GM12878 (cell line): Measurements from ENCODE around the gene AQP5. TPM values are rescaled to one million over a fixed set of nuclear protein-coding genes. Genes with fewer than 3 reads are reported as not detected.

Source experiments
- ATAC-seq: fragments of 200-7000 bp; cut with Tn5 transposase; 3 replicates; pipeline ENCODE4 v1.9.1; 2020; ENCODE audit warnings: mild to moderate bottlenecking, moderate library complexity
- BruUV-seq: library from RNA; stranded (reverse); fragments of 400-500 nt; replicated peaks from 2 replicates; lab custom pipeline; 2021; lab: Mats Ljungman, UMichigan
- CTCF ChIA-PET: fragments of 300-600 bp; sonication (Branson Sonifier 250); formaldehyde crosslinking; extraction: SDS; loops from one replicate; lab custom pipeline; 2021; ENCODE audit warnings: inconsistent platforms; lab: Yijun Ruan, JAX
- POLR2A ChIA-PET: fragments of 350-600 bp; formaldehyde crosslinking; extraction: SDS; loops from one replicate; lab custom pipeline; 2021; ENCODE audit warnings: inconsistent platforms; lab: Charles Lee
- RAD21 ChIA-PET: fragments of 300-600 bp; sonication (Branson Sonifier 250); formaldehyde crosslinking; loops from one replicate; lab custom pipeline; 2023; ENCODE audit warnings: antibody characterized with exemption; ENCODE audit not compliant: unreplicated experiment; lab: Charles Lee
- SMC1A ChIA-PET: fragments of 300-600 bp; sonication (Branson Sonifier 250); formaldehyde crosslinking; loops from one replicate; lab custom pipeline; 2023; ENCODE audit not compliant: unreplicated experiment, uncharacterized antibody; lab: Charles Lee
- DNase-seq: peaks from one replicate; pipeline ENCODE4 v3.0.0-alpha.2; 2011; ENCODE audit warnings: low read depth, low spot score
- FAIRE-seq: peaks from 3 replicates; lab custom pipeline; 2011; peaks lifted over from hg19 to GRCh38; lab: Jason Lieb, UNC
- H2AFZ ChIP-seq: 2 replicates; pipeline ENCODE4 v1.6.0; 2011; ENCODE audit warnings: low read depth, low read length, control low read depth; ENCODE audit not compliant: control insufficient read depth
- H3K27ac ChIP-seq: 2 replicates; pipeline ENCODE4 v1.5.1; 2011; ENCODE audit warnings: control low read depth; ENCODE audit not compliant: control insufficient read depth, insufficient read depth
- H3K27me3 ChIP-seq, 2 experiments: replicated peaks in 1 of 2; 2 replicates each; pipeline versions ENCODE4 v1.6.0 to v1.6.1; 2011; ENCODE audit warnings: low read length in 1 of 2; ENCODE audit not compliant: control insufficient read depth in 2 of 2, insufficient read depth in 2 of 2
- H3K36me3 ChIP-seq, 2 experiments: 2 replicates each; pipeline ENCODE4 v1.5.1; 2011; ENCODE audit warnings: low read length in 1 of 2; ENCODE audit not compliant: control insufficient read depth in 2 of 2, insufficient read depth in 2 of 2
- H3K4me1 ChIP-seq: 2 replicates; pipeline ENCODE4 v1.6.1; 2011; ENCODE audit warnings: mild to moderate bottlenecking, low read length, moderate library complexity, mixed read lengths; ENCODE audit not compliant: control insufficient read depth, insufficient read depth
- H3K4me2 ChIP-seq: 2 replicates; pipeline ENCODE4 v1.6.0; 2011; ENCODE audit warnings: control low read depth; ENCODE audit not compliant: control insufficient read depth, insufficient read depth
- H3K4me3 ChIP-seq: fragments of 200-600 bp; sonication (generic); 2 replicates; pipeline ENCODE4 v1.5.1; 2016
- H3K79me2 ChIP-seq: 2 replicates; pipeline ENCODE4 v1.6.0; 2011; ENCODE audit warnings: low read length; ENCODE audit not compliant: control insufficient read depth, insufficient read depth
- H3K9ac ChIP-seq: 2 replicates; pipeline ENCODE4 v1.8.0; 2011; ENCODE audit warnings: low read length, control low read depth, mixed read lengths; ENCODE audit not compliant: control insufficient read depth, insufficient read depth
- H3K9me3 ChIP-seq: replicated peaks from 3 replicates; pipeline ENCODE4 v1.5.1; 2011; ENCODE audit warnings: mild to moderate bottlenecking, low read length; ENCODE audit not compliant: control insufficient read depth, insufficient read depth
- H4K20me1 ChIP-seq: 2 replicates; pipeline ENCODE4 v1.6.0; 2011; ENCODE audit not compliant: control insufficient read depth, insufficient read depth
- BCLAF1 ChIP-seq: fragments of 450-650 bp; IDR thresholded peaks from 2 replicates; pipeline ENCODE4 v1.6.1; 2017; ENCODE audit warnings: antibody characterized with exemption, mild to moderate bottlenecking, moderate library complexity
- BHLHE40 ChIP-seq, 2 experiments: fragments of 450-650 bp in 1 of 2; IDR thresholded peaks; 2 replicates each; pipeline ENCODE4 v1.6.1; 2011 to 2017; ENCODE audit warnings: low read depth in 2 of 2, borderline replicate concordance in 1 of 2, improper control_type of control experiment in 1 of 2, low read length in 1 of 2, mild to moderate bottlenecking in 1 of 2
- CREM ChIP-seq: IDR thresholded peaks from 2 replicates; pipeline ENCODE4 v1.6.1; 2014; ENCODE audit warnings: antibody characterized with exemption, low read depth
- DPF2 ChIP-seq: fragments of 450-650 bp; IDR thresholded peaks from 2 replicates; pipeline ENCODE4 v1.6.1; 2017; ENCODE audit warnings: mild to moderate bottlenecking
- FOS ChIP-seq: IDR thresholded peaks from 3 replicates; pipeline ENCODE4 v1.6.1; 2011; ENCODE audit warnings: borderline replicate concordance; ENCODE audit not compliant: insufficient read length; ENCODE audit errors: extremely low read depth
- HCFC1 ChIP-seq: fragments of 150-350 bp; IDR thresholded peaks from 2 replicates; pipeline ENCODE4 v1.6.1; 2014; ENCODE audit warnings: low read length
- IKZF1 ChIP-seq: fragments of 450-650 bp; conservative IDR thresholded peaks from 2 replicates; pipeline ENCODE4 v1.6.1; 2017; ENCODE audit warnings: antibody characterized with exemption, mild to moderate bottlenecking
- LARP7 ChIP-seq: fragments of 450-650 bp; IDR thresholded peaks from 2 replicates; pipeline ENCODE4 v1.6.1; 2017; ENCODE audit warnings: mild to moderate bottlenecking
- MEF2B ChIP-seq: fragments of 450-650 bp; IDR thresholded peaks from 2 replicates; pipeline ENCODE4 v1.6.1; 2018; ENCODE audit warnings: mild to moderate bottlenecking, moderate library complexity; ENCODE audit not compliant: partially characterized antibody, poor library complexity, severe bottlenecking
- MXI1 ChIP-seq: fragments of 150-350 bp; IDR thresholded peaks from 2 replicates; pipeline ENCODE4 v1.6.1; 2011; ENCODE audit warnings: low read depth, mild to moderate bottlenecking, inconsistent platforms, low read length, improper control_type of control experiment
- NR2F1 ChIP-seq: fragments of 450-650 bp; conservative IDR thresholded peaks from 2 replicates; pipeline ENCODE4 v1.6.1; 2017; ENCODE audit warnings: mild to moderate bottlenecking
- RAD21 ChIP-seq: IDR thresholded peaks from 2 replicates; pipeline ENCODE4 v1.6.1; 2011; ENCODE audit warnings: mild to moderate bottlenecking, low read depth, low read length, moderate library complexity; ENCODE audit not compliant: insufficient read depth
- SMC3 ChIP-seq: IDR thresholded peaks from 2 replicates; pipeline ENCODE4 v1.6.1; 2011; ENCODE audit warnings: low read length, improper control_type of control experiment, borderline replicate concordance
- YY1 ChIP-seq: IDR thresholded peaks from 2 replicates; pipeline ENCODE4 v1.6.1; 2011; ENCODE audit warnings: low read depth, mild to moderate bottlenecking, low read length
- ZNF384 ChIP-seq: IDR thresholded peaks from 2 replicates; pipeline ENCODE4 v1.6.1; 2012; ENCODE audit warnings: low read depth, mild to moderate bottlenecking, low read length, improper control_type of control experiment, borderline replicate concordance
- WGBS: methylation state at CpG from one replicate; pipeline ENCODE4 v1.1.6; 2016; ENCODE audit warnings: low lambda C conversion rate; ENCODE audit not compliant: insufficient replicate concordance, insufficient coverage; ENCODE audit errors: missing lambda C conversion rate; 5-methylcytosine and 5-hydroxymethylcytosine counted together
- in situ Hi-C: fragments of 300-500 bp; cut with MboI; formaldehyde crosslinking; loops from 9 replicates; pipeline ENCODE4 v1.14.3; 2018; ENCODE audit warnings: mixed read lengths
- intact Hi-C: fragments of 100-400 bp; cut with micrococcal nuclease; formaldehyde crosslinking; loops from one replicate; pipeline ENCODE4 v1.14.2; 2022; ENCODE audit not compliant: unreplicated experiment
- polyA plus RNA-seq, 11 experiments: library from polyadenylated mRNA; depleted of rRNA in 4 of 11; unstranded in 6 of 11; stranded (reverse) in 5 of 11; fragments of >200 nt; fragmentation: Nextera tagmentation in 4 of 11; fragmentation: Illumina TruSeq in 1 of 11; extraction: Ambion mirVana in 4 of 11; extraction: Trizol in 1 of 11; gene quantifications; 1 replicate in 1 of 11; 2 replicates in 10 of 11; pipeline versions ENCODE4 v1.2.1 to v1.2.3, GENCODE V29; 2011 to 2016; ENCODE audit warnings: inconsistent platforms in 2 of 11, missing spikeins in 2 of 11, low read depth in 1 of 11
- total RNA-seq, 4 experiments: library from RNA; depleted of rRNA in 3 of 4; stranded (reverse); fragments of >200 nt in 3 of 4; fragmentation: Illumina TruSeq in 1 of 4; extraction: Trizol in 1 of 4; gene quantifications; 2 replicates each; pipeline versions ENCODE4 v1.2.1 to v1.2.3, GENCODE V29; 2013 to 2021
- TF ChIP-seq, protein P1 (sequence below), 3 experiments: IDR thresholded peaks in 2 of 3; conservative IDR thresholded peaks in 1 of 3; 2 replicates each; pipeline ENCODE4 v1.5.1; 2011; ENCODE audit warnings: low read depth in 3 of 3, low read length in 3 of 3, mild to moderate bottlenecking in 3 of 3, control low read depth in 2 of 3, moderate library complexity in 2 of 3, inconsistent platforms in 1 of 3, mixed read lengths in 1 of 3; ENCODE audit not compliant: control insufficient read depth in 2 of 3, insufficient read depth in 1 of 3; ENCODE audit errors: extremely low read depth in 1 of 3

Gene AQP5
- total and polyA plus RNA-seq, 10 of the 15 experiments (the other 5 are each of a cell fraction or from before 2014, with no cell fraction given): not detected

DNA sequence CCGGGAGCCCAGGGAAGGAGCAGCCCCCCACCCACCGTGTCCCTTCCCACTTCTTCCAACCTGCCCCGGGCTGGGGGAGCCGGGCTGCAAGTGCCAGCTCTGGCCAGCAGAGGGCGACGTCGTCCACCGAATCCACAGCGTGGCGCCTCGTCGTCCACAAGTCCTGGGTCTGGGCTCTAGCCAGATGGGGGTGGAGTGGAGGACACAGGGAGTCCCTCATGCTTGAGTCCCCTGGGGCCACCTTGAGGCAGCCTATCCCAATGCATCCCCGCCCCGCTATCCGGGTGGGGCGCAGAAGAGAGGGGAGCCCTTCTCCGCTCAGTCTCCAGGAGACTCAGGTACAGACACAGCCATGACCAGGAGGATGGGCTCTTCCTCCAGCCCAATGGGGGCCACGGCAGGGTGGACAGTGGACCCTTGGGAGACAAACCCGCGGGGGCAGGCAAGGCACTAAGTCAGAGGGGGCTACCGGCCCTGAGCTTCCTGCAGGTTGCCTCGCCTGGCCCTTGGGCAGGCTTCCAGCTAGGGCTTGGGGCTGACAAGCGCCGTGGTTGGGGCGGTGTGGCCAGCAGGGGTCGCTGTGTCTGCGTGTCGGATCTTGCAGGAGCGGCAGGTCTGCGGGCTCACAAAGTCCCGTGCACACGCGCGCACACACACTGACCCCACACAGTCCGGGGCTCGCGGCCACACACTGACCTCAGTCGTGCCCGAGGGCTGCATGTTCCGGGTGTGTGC is 5.5 kb downstream of the AQP5 start:
- ATAC-seq (peak; percentile 94), FAIRE-seq (no peak), DNase-seq (peak; percentile 15)
- ChIA-PET RAD21 (interaction anchor here (0.7 to 5.1 kb wide), 19 partner anchors 9 to 456 kb away, joined by 3 to 74 read pairs (median 3); partner anchors contain the start of gene SMARCD1), CTCF (interaction anchor here (0.6 to 5.9 kb wide), 55 partner anchors 8 to 1354 kb away, joined by 3 to 121 read pairs (median 5); partner anchors contain the start of genes AQP2, COX14, NCKAP5L and RACGAP1), SMC1A (interaction anchor here (0.6 to 4.2 kb wide), 16 partner anchors 14 to 238 kb away, joined by 3 to 25 read pairs (median 3); partner anchors contain the start of gene COX14), POLR2A (interaction anchor here (1.0 kb wide), 1 partner anchor 103 kb away, joined by 4 read pairs; no protein-coding TSS in a partner anchor)
- Histone ChIP-seq H3K4me1 (peaks cover 8% of the 10 kb centered on the region), H3K79me2 (no peaks in the 10 kb centered on the region), H3K27me3 (peaks cover 5 to 6% of the 10 kb centered on the region in 2 experiments; a peak in 3 of 4 replicates), H3K36me3 (no peaks in the 10 kb centered on the region), H4K20me1 (no peaks in the 10 kb centered on the region), H3K9ac (no peak overlapping the region), H3K27ac (no peak overlapping the region), H3K4me3 (no peak overlapping the region), H3K4me2 (peak overlapping the region; percentile 82), H3K9me3 (no peaks in the 10 kb centered on the region; the same call in 2 of the 3 replicates), H2AFZ (peak overlapping the region; percentile 71)
- 4% methylated on average over 37 of the region's 40 CpGs for WGBS
- in situ Hi-C loops (no loop called here), intact Hi-C loops (loop anchor here (1.0 to 5.0 kb wide), 5 partner anchors 72 to 210 kb away; no protein-coding TSS in a partner anchor)
- BruUV-seq: no TSS peak
- TF ChIP-seq, protein P1, sequence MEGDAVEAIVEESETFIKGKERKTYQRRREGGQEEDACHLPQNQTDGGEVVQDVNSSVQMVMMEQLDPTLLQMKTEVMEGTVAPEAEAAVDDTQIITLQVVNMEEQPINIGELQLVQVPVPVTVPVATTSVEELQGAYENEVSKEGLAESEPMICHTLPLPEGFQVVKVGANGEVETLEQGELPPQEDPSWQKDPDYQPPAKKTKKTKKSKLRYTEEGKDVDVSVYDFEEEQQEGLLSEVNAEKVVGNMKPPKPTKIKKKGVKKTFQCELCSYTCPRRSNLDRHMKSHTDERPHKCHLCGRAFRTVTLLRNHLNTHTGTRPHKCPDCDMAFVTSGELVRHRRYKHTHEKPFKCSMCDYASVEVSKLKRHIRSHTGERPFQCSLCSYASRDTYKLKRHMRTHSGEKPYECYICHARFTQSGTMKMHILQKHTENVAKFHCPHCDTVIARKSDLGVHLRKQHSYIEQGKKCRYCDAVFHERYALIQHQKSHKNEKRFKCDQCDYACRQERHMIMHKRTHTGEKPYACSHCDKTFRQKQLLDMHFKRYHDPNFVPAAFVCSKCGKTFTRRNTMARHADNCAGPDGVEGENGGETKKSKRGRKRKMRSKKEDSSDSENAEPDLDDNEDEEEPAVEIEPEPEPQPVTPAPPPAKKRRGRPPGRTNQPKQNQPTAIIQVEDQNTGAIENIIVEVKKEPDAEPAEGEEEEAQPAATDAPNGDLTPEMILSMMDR (IDR thresholded peaks at IDR 0.05 in 2 of 3, conservative IDR thresholded peaks at IDR 0.05 in 1 of 3; ENCODE audit: control insufficient read depth in 2 of 3, extremely low read depth in 1 of 3, insufficient read depth in 1 of 3, low read depth in 3 of 3, low read length in 3 of 3): peak; percentile 88 to 96 (median 95)
- TF ChIP-seq RAD21 (peak; percentile 87), ZNF384 (no peak), IKZF1 (no peak), MEF2B (peak; percentile 25), NR2F1 (0 out of 2 replicates have a peak, but pooled peaks have one; percentile 25), HCFC1 (no peak), CREM (0 out of 2 replicates have a peak, but pooled peaks have one; percentile 14), SMC3 (peak; percentile 76), BCLAF1 (no peak), DPF2 (0 out of 2 replicates have a peak, but pooled peaks have one; percentile 16), MXI1 (no peak), LARP7 (peak; percentile 46; the same call in 1 of the 2 replicates), BHLHE40 (IDR thresholded peaks at IDR 0.05; ENCODE audit: borderline replicate concordance in 1 of 2, low read depth in 2 of 2, low read length in 1 of 2) (peak; percentile 79 to 95; a peak in 3 of 4 replicates), YY1 (0 out of 2 replicates have a peak, but pooled peaks have one; percentile 30), FOS (no peak)
